PC-9 (cell line): ENCODE data around the gene IL32.

ENCODE experiments used
- CTCF ChIP-seq: fragments of 200-600 bp; sonication (generic); conservative IDR thresholded peaks from 2 replicates; pipeline ENCODE4 v1.6.1; 2017; ENCODE audit warnings: mixed run types, antibody characterized with exemption, mild to moderate bottlenecking, moderate library complexity
- EZH2 ChIP-seq: fragments of 200-600 bp; sonication (generic); IDR thresholded peaks from 2 replicates; pipeline ENCODE4 v1.8.0; 2017; ENCODE audit warnings: antibody characterized with exemption, low read depth

- TF ChIP-seq CTCF = peak; percentile 83
- no peak for TF ChIP-seq EZH2
These were observed 37.3 kb upstream of the IL32 start for GRCh38 chr16:3027983-3028715.
